HCT116 (cell line): ENCODE results near the gene SH3PXD2A. TPM values are rescaled to one million over a fixed set of nuclear protein-coding genes. Genes with fewer than 3 reads are reported as not detected.

ENCODE experiments used
- ATAC-seq: fragments of 200-7000 bp; cut with Tn5 transposase; 2 replicates; pipeline ENCODE4 v1.9.1; 2020; ENCODE audit warnings: mild to moderate bottlenecking, moderate library complexity
- BruUV-seq: library from RNA; stranded (reverse); fragments of 400-500 nt; replicated peaks from 2 replicates; lab custom pipeline; 2021; lab: Mats Ljungman, UMichigan
- CTCF ChIA-PET: fragments of 300-600 bp; sonication (Branson Sonifier 250); formaldehyde crosslinking; loops from one replicate; lab custom pipeline; 2021; ENCODE audit warnings: antibody characterized with exemption; lab: Charles Lee
- POLR2A ChIA-PET: fragments of 300-600, 350-600 bp; sonication (Branson Sonifier 250); formaldehyde crosslinking; loops from one replicate; lab custom pipeline; 2021; ENCODE audit warnings: antibody characterized with exemption; lab: Charles Lee
- RAD21 ChIA-PET, 2 experiments: fragments of 300-600 bp; sonication (Branson Sonifier 250); formaldehyde crosslinking; loops; one replicate each; lab custom pipeline; 2023; ENCODE audit warnings: low total read pairs in 2 of 2; ENCODE audit not compliant: uncharacterized antibody in 2 of 2, unreplicated experiment in 2 of 2, low non-redundant PET in 1 of 2; lab: Charles Lee
- DNase-seq: peaks from one replicate; pipeline ENCODE4 v3.0.0-alpha.2; 2010; ENCODE audit warnings: low read depth, low spot score
- H2AFZ ChIP-seq: fragments of 200-600 bp; shearing (Covaris generic), sonication (generic); 2 replicates; pipeline ENCODE4 v1.6.1; 2017; ENCODE audit warnings: low read depth, mixed run types, mixed read lengths, antibody characterized with exemption, low read length; ENCODE audit not compliant: poor library complexity, severe bottlenecking
- H3K27ac ChIP-seq: 2 replicates; pipeline ENCODE4 v1.5.1; 2012; ENCODE audit warnings: low read depth, low read length
- H3K27me3 ChIP-seq: fragments of 200-600 bp; sonication (generic); 2 replicates; pipeline ENCODE4 v1.6.1; 2016; ENCODE audit warnings: mixed run types, low read length, mixed read lengths; ENCODE audit not compliant: insufficient read depth
- H3K36me3 ChIP-seq, 2 experiments: fragments of 200-500 bp in 1 of 2; fragments of 200-600 bp in 1 of 2; sonication (Bioruptor generic) in 1 of 2; sonication (generic) in 1 of 2; 2 replicates each; pipeline versions ENCODE4 v1.5.1 to v1.6.1; 2014 to 2016; ENCODE audit warnings: low read length in 2 of 2, inconsistent platforms in 1 of 2, mixed read lengths in 1 of 2, mixed run types in 1 of 2; ENCODE audit not compliant: insufficient read depth in 2 of 2, control insufficient read depth in 1 of 2
- H3K4me1 ChIP-seq, 2 experiments: fragments of 200-600 bp in 1 of 2; sonication (generic) in 1 of 2; 2 replicates each; pipeline versions ENCODE4 v1.5.1 to v1.6.1; 2012 to 2017; ENCODE audit warnings: low read length in 2 of 2, inconsistent platforms in 1 of 2, mild to moderate bottlenecking in 1 of 2, mixed read lengths in 1 of 2, mixed run types in 1 of 2, moderate library complexity in 1 of 2; ENCODE audit not compliant: insufficient read depth in 2 of 2, control insufficient read depth in 1 of 2
- H3K4me2 ChIP-seq: fragments of 200-600 bp; sonication (generic); 2 replicates; pipeline ENCODE4 v1.6.1; 2017; ENCODE audit warnings: mixed run types, low read length, mixed read lengths
- H3K4me3 ChIP-seq, 2 experiments: fragments of 200-600 bp in 1 of 2; sonication (generic) in 1 of 2; replicated peaks in 1 of 2; 2 replicates each; pipeline ENCODE4 v1.5.1; 2011 to 2016; ENCODE audit warnings: low read length in 2 of 2, control low read depth in 1 of 2, low read depth in 1 of 2, mild to moderate bottlenecking in 1 of 2, mixed read lengths in 1 of 2, mixed run types in 1 of 2
- H3K79me2 ChIP-seq: fragments of 200-600 bp; sonication (generic); 2 replicates; pipeline ENCODE4 v1.6.1; 2017; ENCODE audit warnings: mild to moderate bottlenecking, mixed run types, low read length, moderate library complexity, mixed read lengths; ENCODE audit not compliant: insufficient read depth
- H3K9ac ChIP-seq: fragments of 200-600 bp; sonication (generic); 2 replicates; pipeline ENCODE4 v1.6.1; 2016; ENCODE audit warnings: low read length, mixed read lengths
- H3K9me2 ChIP-seq: fragments of 200-600 bp; sonication (generic), shearing (Covaris generic); 2 replicates; pipeline ENCODE4 v1.6.1; 2017; ENCODE audit warnings: mixed run types, mild to moderate bottlenecking, moderate library complexity; ENCODE audit not compliant: insufficient read depth
- H3K9me3 ChIP-seq, 2 experiments: fragments of 200-500 bp in 1 of 2; fragments of 200-600 bp in 1 of 2; sonication (Bioruptor generic) in 1 of 2; sonication (generic) in 1 of 2; 2 replicates each; pipeline ENCODE4 v1.6.1; 2014 to 2017; ENCODE audit warnings: low read length in 2 of 2, mixed read lengths in 2 of 2, inconsistent platforms in 1 of 2, low read depth in 1 of 2, mild to moderate bottlenecking in 1 of 2, mixed run types in 1 of 2, moderate library complexity in 1 of 2; ENCODE audit not compliant: control insufficient read depth in 1 of 2, insufficient read depth in 1 of 2
- H4K20me1 ChIP-seq: fragments of 200-600 bp; sonication (generic), shearing (Covaris generic); 2 replicates; pipeline ENCODE4 v1.6.1; 2017; ENCODE audit warnings: mixed run types, mild to moderate bottlenecking, moderate library complexity; ENCODE audit not compliant: insufficient read depth
- CEBPB ChIP-seq: IDR thresholded peaks from 2 replicates; pipeline ENCODE4 v1.6.1; 2012; ENCODE audit warnings: low read depth
- EGR1 ChIP-seq: IDR thresholded peaks from 2 replicates; pipeline ENCODE4 v1.6.1; 2012; ENCODE audit warnings: low read depth
- EZH2phosphoT487 ChIP-seq: fragments of 200-600 bp; IDR thresholded peaks from 2 replicates; pipeline ENCODE4 v1.6.1; 2018; ENCODE audit warnings: antibody characterized with exemption, borderline replicate concordance
- FOSL1 ChIP-seq: IDR thresholded peaks from 2 replicates; pipeline ENCODE4 v1.6.1; 2012; ENCODE audit warnings: low read depth
- JUND ChIP-seq: IDR thresholded peaks from 2 replicates; pipeline ENCODE4 v1.6.1; 2012
- POLR2A ChIP-seq: IDR thresholded peaks from 2 replicates; pipeline ENCODE4 v1.7.0; 2011; ENCODE audit warnings: borderline replicate concordance; ENCODE audit not compliant: insufficient read depth, insufficient read length; ENCODE audit errors: extremely low read depth
- RAD21 ChIP-seq: IDR thresholded peaks from 2 replicates; pipeline ENCODE4 v1.6.1; 2012; ENCODE audit warnings: low read depth, mild to moderate bottlenecking
- YY1 ChIP-seq: IDR thresholded peaks from 2 replicates; pipeline ENCODE4 v1.6.1; 2011; ENCODE audit warnings: low read length, low read depth, moderate library complexity, mild to moderate bottlenecking; ENCODE audit not compliant: insufficient replicate concordance; ENCODE audit errors: extremely low read depth
- ZFX ChIP-seq: fragments of 450-650 bp; IDR thresholded peaks from 2 replicates; pipeline ENCODE4 v1.6.1; 2017
- ZNF274 ChIP-seq: fragments of 200-500 bp; sonication (Bioruptor generic); IDR thresholded peaks from 2 replicates; pipeline ENCODE4 v1.6.1; 2014; ENCODE audit warnings: mild to moderate bottlenecking, low read depth, low read length, inconsistent platforms
- intact Hi-C: fragments of 100-400 bp; cut with micrococcal nuclease; formaldehyde crosslinking; loops from 2 replicates; pipeline ENCODE4 v1.10.0; 2022
- total RNA-seq: library from RNA; stranded (reverse); gene quantifications from one replicate; pipeline ENCODE4 v1.2.1, GENCODE V29; 2021; ENCODE audit not compliant: unreplicated experiment
- TF ChIP-seq, protein P1 (sequence below): IDR thresholded peaks from 2 replicates; pipeline ENCODE4 v1.6.1; 2012; ENCODE audit warnings: low read depth
- TF ChIP-seq, protein P2 (sequence below): IDR thresholded peaks from 2 replicates; pipeline ENCODE4 v1.6.1; 2012

The SH3PXD2A gene
- total RNA-seq, 1 experiment from 2014 or later, result 8.7 TPM

DNA sequence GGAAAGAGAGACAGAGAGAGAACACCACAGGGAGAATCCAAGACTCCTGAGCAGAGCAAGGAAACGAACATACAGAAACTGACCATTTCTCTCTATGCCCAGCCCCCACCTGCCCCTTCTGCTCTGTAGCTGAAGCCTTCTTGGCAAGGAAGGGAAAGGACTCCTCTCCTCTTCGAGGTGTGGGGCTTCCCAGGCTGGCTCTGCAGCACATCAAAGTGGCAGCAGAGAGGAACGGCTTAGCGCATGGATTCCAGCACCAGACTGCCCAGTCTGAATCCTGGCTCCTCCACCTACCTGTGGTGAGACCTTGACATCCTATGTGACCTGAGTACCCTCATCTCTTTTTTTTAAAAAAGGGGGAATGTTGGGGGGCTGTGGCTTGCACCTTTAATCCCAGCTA lies 69.4 kb downstream of the SH3PXD2A start:
- RAD21 ChIA-PET, result no interaction called here

DNA sequence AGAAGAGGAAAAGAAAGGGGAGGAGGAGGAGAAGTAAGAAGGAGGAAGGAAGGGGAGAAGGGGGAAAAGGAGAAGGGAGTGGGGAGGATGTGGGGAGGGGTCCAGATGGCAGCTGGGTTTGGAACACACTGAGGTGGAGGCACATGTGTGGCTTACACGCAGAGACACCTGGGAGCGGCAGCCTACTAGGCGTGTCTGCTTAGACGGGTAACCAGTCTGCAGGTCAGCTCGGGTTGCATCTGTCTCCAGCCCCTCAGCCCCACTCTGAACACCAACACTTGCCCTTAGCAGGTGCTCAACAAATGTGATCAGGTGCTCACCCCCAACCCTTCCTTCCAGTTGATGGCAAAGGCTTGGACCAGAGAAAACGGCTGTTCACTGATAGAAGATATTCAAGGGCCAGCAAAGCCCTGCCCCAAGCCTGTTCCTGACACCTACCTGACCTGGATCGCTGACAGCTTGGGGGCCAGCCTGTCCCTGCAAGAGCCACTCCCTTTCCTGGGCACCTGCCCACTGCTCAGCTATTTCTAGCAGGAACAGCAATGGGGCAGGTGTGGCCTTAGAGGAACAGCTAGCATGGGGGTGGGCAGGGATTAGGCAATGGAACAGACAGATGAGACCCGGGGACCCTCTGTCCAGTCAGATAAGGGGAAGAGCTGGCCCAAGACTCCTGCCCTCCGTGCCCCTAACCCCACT lies 70.5 kb downstream of the SH3PXD2A start:
- Histone ChIP-seq H2AFZ (no peak overlapping the region), H3K9me2 (no peaks in the 10 kb centered on the region)
- TF ChIP-seq, protein P1, sequence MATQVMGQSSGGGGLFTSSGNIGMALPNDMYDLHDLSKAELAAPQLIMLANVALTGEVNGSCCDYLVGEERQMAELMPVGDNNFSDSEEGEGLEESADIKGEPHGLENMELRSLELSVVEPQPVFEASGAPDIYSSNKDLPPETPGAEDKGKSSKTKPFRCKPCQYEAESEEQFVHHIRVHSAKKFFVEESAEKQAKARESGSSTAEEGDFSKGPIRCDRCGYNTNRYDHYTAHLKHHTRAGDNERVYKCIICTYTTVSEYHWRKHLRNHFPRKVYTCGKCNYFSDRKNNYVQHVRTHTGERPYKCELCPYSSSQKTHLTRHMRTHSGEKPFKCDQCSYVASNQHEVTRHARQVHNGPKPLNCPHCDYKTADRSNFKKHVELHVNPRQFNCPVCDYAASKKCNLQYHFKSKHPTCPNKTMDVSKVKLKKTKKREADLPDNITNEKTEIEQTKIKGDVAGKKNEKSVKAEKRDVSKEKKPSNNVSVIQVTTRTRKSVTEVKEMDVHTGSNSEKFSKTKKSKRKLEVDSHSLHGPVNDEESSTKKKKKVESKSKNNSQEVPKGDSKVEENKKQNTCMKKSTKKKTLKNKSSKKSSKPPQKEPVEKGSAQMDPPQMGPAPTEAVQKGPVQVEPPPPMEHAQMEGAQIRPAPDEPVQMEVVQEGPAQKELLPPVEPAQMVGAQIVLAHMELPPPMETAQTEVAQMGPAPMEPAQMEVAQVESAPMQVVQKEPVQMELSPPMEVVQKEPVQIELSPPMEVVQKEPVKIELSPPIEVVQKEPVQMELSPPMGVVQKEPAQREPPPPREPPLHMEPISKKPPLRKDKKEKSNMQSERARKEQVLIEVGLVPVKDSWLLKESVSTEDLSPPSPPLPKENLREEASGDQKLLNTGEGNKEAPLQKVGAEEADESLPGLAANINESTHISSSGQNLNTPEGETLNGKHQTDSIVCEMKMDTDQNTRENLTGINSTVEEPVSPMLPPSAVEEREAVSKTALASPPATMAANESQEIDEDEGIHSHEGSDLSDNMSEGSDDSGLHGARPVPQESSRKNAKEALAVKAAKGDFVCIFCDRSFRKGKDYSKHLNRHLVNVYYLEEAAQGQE, result no peak
- TF ChIP-seq YY1, result no peak
- TF ChIP-seq JUND, result no peak
- no peak for TF ChIP-seq POLR2A
- no peak for TF ChIP-seq RAD21
- TF ChIP-seq ZFX, result no peak
- TF ChIP-seq ZNF274, result no peak
- TF ChIP-seq, all 23 proteins: peak for 0
- RAD21 ChIA-PET, result no interaction called here
- 0 out of 2 replicates have a peak overlapping the region, but pooled peaks have one; percentile 9 for H3K4me2 ChIP-seq
- no peak overlapping the region for H3K27ac ChIP-seq
- DNase-seq (no peak), ATAC-seq (0 out of 2 replicates have a peak, but pooled peaks have one; percentile 8)
- H4K20me1 ChIP-seq, result no peaks in the 10 kb centered on the region
- intact Hi-C loops, result no loop called here
- no peaks in the 10 kb centered on the region; the same call in 1 of the 2 replicates for H3K27me3 ChIP-seq
- no peaks in the 10 kb centered on the region for H3K79me2 ChIP-seq
- no peak overlapping the region for H3K4me3 ChIP-seq
- POLR2A ChIA-PET, result no interaction called here
- H3K9ac ChIP-seq, result no peak overlapping the region
- H3K9me3 ChIP-seq, result peaks cover 0 to 5% of the 10 kb centered on the region in 2 experiments; a peak in 1 of 4 replicates
- H3K36me3 ChIP-seq, result no peaks in the 10 kb centered on the region
- no TSS peak for BruUV-seq
- CTCF ChIA-PET, result no interaction called here
- H3K4me1 ChIP-seq, result peaks cover 6 to 20% of the 10 kb centered on the region in 2 experiments

More for the DNA sequence above, 69.4 kb downstream of the SH3PXD2A start:
- ATAC-seq (no peak), DNase-seq (no peak)
- H3K79me2 ChIP-seq, result no peaks in the 10 kb centered on the region
- ChIA-PET POLR2A (no interaction called here), CTCF (no interaction called here)
- H3K27me3 ChIP-seq, result no peaks in the 10 kb centered on the region; the same call in 1 of the 2 replicates
- H3K9me2 ChIP-seq, result no peaks in the 10 kb centered on the region
- H3K4me2 ChIP-seq, result no peak overlapping the region
- peaks cover 0 to 5% of the 10 kb centered on the region in 2 experiments; a peak in 1 of 4 replicates for H3K9me3 ChIP-seq
- H3K4me3 ChIP-seq, result no peak overlapping the region
- H2AFZ ChIP-seq, result no peak overlapping the region
- BruUV-seq, result no TSS peak
- intact Hi-C loops, result no loop called here
- H3K9ac ChIP-seq, result no peak overlapping the region
- no peak for TF ChIP-seq YY1
- no peak for TF ChIP-seq EZH2phosphoT487
- TF ChIP-seq, protein P2, sequence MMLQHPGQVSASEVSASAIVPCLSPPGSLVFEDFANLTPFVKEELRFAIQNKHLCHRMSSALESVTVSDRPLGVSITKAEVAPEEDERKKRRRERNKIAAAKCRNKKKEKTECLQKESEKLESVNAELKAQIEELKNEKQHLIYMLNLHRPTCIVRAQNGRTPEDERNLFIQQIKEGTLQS, result no peak
- TF ChIP-seq CEBPB, result no peak
- no peak for TF ChIP-seq EGR1
- no peak for TF ChIP-seq FOSL1
- H3K36me3 ChIP-seq, result no peaks in the 10 kb centered on the region
- H3K4me1 ChIP-seq, result peaks cover 6 to 19% of the 10 kb centered on the region in 2 experiments
- H3K27ac ChIP-seq, result no peak overlapping the region
- no peaks in the 10 kb centered on the region for H4K20me1 ChIP-seq
